ENCODE measurements around the gene GRIK5.

The GRIK5 gene

GRCh38 chr19:41990615-41991014 is 79.4 kb downstream of the GRIK5 start:
- peaks cover 5% of the 10 kb centered on the region; the same call in 1 of the 2 replicates for H3K36me3 ChIP-seq (ENCODE audit: insufficient read depth, low read length)
- H3K9me2 ChIP-seq (replicated peaks; ENCODE audit: low read depth, low read length) = no peaks in the 10 kb centered on the region
- H4K20me1 ChIP-seq (ENCODE audit: insufficient read depth, low read length, poor library complexity, severe bottlenecking) = no peaks in the 10 kb centered on the region
- no peak overlapping the region for H3K9ac ChIP-seq (ENCODE audit: low read depth, low read length, poor library complexity, severe bottlenecking)
- H2AFZ ChIP-seq (ENCODE audit: low read length) = no peak overlapping the region
- H3K4me1 ChIP-seq (ENCODE audit: insufficient read depth, low read length, poor library complexity, severe bottlenecking) = peaks cover 9% of the 10 kb centered on the region
- no peaks in the 10 kb centered on the region for H3K9me3 ChIP-seq (ENCODE audit: insufficient read depth, low read depth, low read length)
- H3K4me3 ChIP-seq (ENCODE audit: low read length, poor library complexity, severe bottlenecking) = no peak overlapping the region
- no peaks in the 10 kb centered on the region for H3F3A ChIP-seq (ENCODE audit: low read depth)
- no peak overlapping the region for H3K4me2 ChIP-seq (ENCODE audit: low read depth, low read length, poor library complexity, severe bottlenecking)
- TF ChIP-seq CTCF (conservative IDR thresholded peaks at IDR 0.05; ENCODE audit: low read length) (no peak), EZH2phosphoT487 (IDR thresholded peaks at IDR 0.05; ENCODE audit: borderline replicate concordance) (no peak)
- H3K79me2 ChIP-seq (ENCODE audit: insufficient read depth, low read length) = no peaks in the 10 kb centered on the region
- no peaks in the 10 kb centered on the region for H3K27me3 ChIP-seq (ENCODE audit: insufficient read depth, low read length, poor library complexity, severe bottlenecking)

GRCh38 chr19:41990028-41990427 is 80.0 kb downstream of the GRIK5 start:
- Histone ChIP-seq H4K20me1 (ENCODE audit: insufficient read depth, low read length, poor library complexity, severe bottlenecking) (no peaks in the 10 kb centered on the region), H3K27me3 (ENCODE audit: insufficient read depth, low read length, poor library complexity, severe bottlenecking) (no peaks in the 10 kb centered on the region), H3K9me2 (replicated peaks; ENCODE audit: low read depth, low read length) (no peaks in the 10 kb centered on the region), H3K9ac (ENCODE audit: low read depth, low read length, poor library complexity, severe bottlenecking) (no peak overlapping the region), H2AFZ (ENCODE audit: low read length) (no peak overlapping the region), H3K79me2 (ENCODE audit: insufficient read depth, low read length) (no peaks in the 10 kb centered on the region), H3K36me3 (ENCODE audit: insufficient read depth, low read length) (peaks cover 5% of the 10 kb centered on the region; the same call in 1 of the 2 replicates), H3F3A (ENCODE audit: low read depth) (no peaks in the 10 kb centered on the region), H3K4me3 (ENCODE audit: low read length, poor library complexity, severe bottlenecking) (no peak overlapping the region), H3K4me2 (ENCODE audit: low read depth, low read length, poor library complexity, severe bottlenecking) (no peak overlapping the region), H3K9me3 (ENCODE audit: insufficient read depth, low read depth, low read length) (no peaks in the 10 kb centered on the region), H3K4me1 (ENCODE audit: insufficient read depth, low read length, poor library complexity, severe bottlenecking) (peaks cover 9% of the 10 kb centered on the region)
- TF ChIP-seq CTCF (conservative IDR thresholded peaks at IDR 0.05; ENCODE audit: low read length) = no peak
- TF ChIP-seq EZH2phosphoT487 (IDR thresholded peaks at IDR 0.05; ENCODE audit: borderline replicate concordance) = no peak

GRCh38 chr19:41988947-41989346 is 81.1 kb downstream of the GRIK5 start:
- no peak overlapping the region for H3K4me2 ChIP-seq (ENCODE audit: low read depth, low read length, poor library complexity, severe bottlenecking)
- H3F3A ChIP-seq (ENCODE audit: low read depth) = no peaks in the 10 kb centered on the region
- no peaks in the 10 kb centered on the region for H3K9me2 ChIP-seq (replicated peaks; ENCODE audit: low read depth, low read length)
- H3K79me2 ChIP-seq (ENCODE audit: insufficient read depth, low read length) = no peaks in the 10 kb centered on the region
- no peak overlapping the region for H3K4me3 ChIP-seq (ENCODE audit: low read length, poor library complexity, severe bottlenecking)
- TF ChIP-seq CTCF (conservative IDR thresholded peaks at IDR 0.05; ENCODE audit: low read length) (no peak), EZH2phosphoT487 (IDR thresholded peaks at IDR 0.05; ENCODE audit: borderline replicate concordance) (no peak)
- H3K27me3 ChIP-seq (ENCODE audit: insufficient read depth, low read length, poor library complexity, severe bottlenecking) = no peaks in the 10 kb centered on the region
- no peak overlapping the region for H3K9ac ChIP-seq (ENCODE audit: low read depth, low read length, poor library complexity, severe bottlenecking)
- no peaks in the 10 kb centered on the region for H4K20me1 ChIP-seq (ENCODE audit: insufficient read depth, low read length, poor library complexity, severe bottlenecking)
- peaks cover 9% of the 10 kb centered on the region for H3K4me1 ChIP-seq (ENCODE audit: insufficient read depth, low read length, poor library complexity, severe bottlenecking)
- no peak overlapping the region for H2AFZ ChIP-seq (ENCODE audit: low read length)
- H3K36me3 ChIP-seq (ENCODE audit: insufficient read depth, low read length) = peaks cover 5% of the 10 kb centered on the region; the same call in 1 of the 2 replicates
- H3K9me3 ChIP-seq (ENCODE audit: insufficient read depth, low read depth, low read length) = no peaks in the 10 kb centered on the region
